ENCODE measurements around the gene SNAP47.
A peak's percentile ranks its signal among the peaks of the same experiment; 100 is the strongest.

SNAP47 gene

GRCh38 chr1:227723474-227723873 is 11.8 kb upstream of the SNAP47 start:
- no peak for DNase-seq (ENCODE audit: insufficient read length, low spot score)
- TF ChIP-seq SPI1 (IDR thresholded peaks at IDR 0.05; ENCODE audit: low read depth, low read length) = no peak
- no peak for TF ChIP-seq POLR2AphosphoS5 (IDR thresholded peaks at IDR 0.05; ENCODE audit: low read depth, low read length)
- no peak for TF ChIP-seq PAX5 (IDR thresholded peaks at IDR 0.05; ENCODE audit: insufficient read depth, low read length, severe bottlenecking)
- no peak for TF ChIP-seq POLR2A (IDR thresholded peaks at IDR 0.05; ENCODE audit: low read depth, low read length)
- no peak for TF ChIP-seq POU2F2 (IDR thresholded peaks at IDR 0.05; ENCODE audit: low read depth, low read length)
- no peak for TF ChIP-seq TAF1 (IDR thresholded peaks at IDR 0.05; ENCODE audit: low read depth, low read length)
- FAIRE-seq = no peak

DNA sequence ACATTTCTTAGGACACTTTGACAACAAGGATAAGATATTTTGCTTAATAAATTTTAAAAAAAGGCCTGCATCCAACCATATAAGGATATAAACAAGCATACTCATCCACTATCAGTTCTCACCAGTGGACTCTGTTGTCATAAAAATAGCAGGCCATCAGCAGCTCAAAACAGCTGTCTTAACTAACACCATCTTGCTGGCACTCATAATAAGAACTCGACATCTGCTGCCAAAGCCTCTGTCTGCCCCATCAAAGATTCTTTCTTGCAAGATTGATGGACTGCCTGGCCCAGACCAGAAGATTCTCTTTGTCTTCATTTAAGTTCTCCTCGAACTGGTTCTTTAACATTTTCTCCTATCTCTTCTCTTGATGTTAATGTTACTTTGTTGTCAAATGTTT is 10.2 kb upstream of the SNAP47 start:
- FAIRE-seq = no peak
- no peak for TF ChIP-seq POU2F2 (IDR thresholded peaks at IDR 0.05; ENCODE audit: low read depth, low read length)
- no peak for TF ChIP-seq TAF1 (IDR thresholded peaks at IDR 0.05; ENCODE audit: low read depth, low read length)
- no peak for TF ChIP-seq POLR2AphosphoS5 (IDR thresholded peaks at IDR 0.05; ENCODE audit: low read depth, low read length)
- TF ChIP-seq POLR2A (IDR thresholded peaks at IDR 0.05; ENCODE audit: low read depth, low read length) = no peak
- TF ChIP-seq SPI1 (IDR thresholded peaks at IDR 0.05; ENCODE audit: low read depth, low read length) = no peak
- no peak for DNase-seq (ENCODE audit: insufficient read length, low spot score)

GRCh38 chr1:227726318-227726717 is 8.9 kb upstream of the SNAP47 start:
- TF ChIP-seq POU2F2 (IDR thresholded peaks at IDR 0.05; ENCODE audit: low read depth, low read length) (no peak), PAX5 (IDR thresholded peaks at IDR 0.05; ENCODE audit: insufficient read depth, low read length, severe bottlenecking) (no peak), SPI1 (IDR thresholded peaks at IDR 0.05; ENCODE audit: low read depth, low read length) (no peak), POLR2AphosphoS5 (IDR thresholded peaks at IDR 0.05; ENCODE audit: low read depth, low read length) (no peak), POLR2A (IDR thresholded peaks at IDR 0.05; ENCODE audit: low read depth, low read length) (no peak), TAF1 (IDR thresholded peaks at IDR 0.05; ENCODE audit: low read depth, low read length) (no peak)
- DNase-seq (ENCODE audit: insufficient read length, low spot score) = no peak
- FAIRE-seq = no peak

DNA sequence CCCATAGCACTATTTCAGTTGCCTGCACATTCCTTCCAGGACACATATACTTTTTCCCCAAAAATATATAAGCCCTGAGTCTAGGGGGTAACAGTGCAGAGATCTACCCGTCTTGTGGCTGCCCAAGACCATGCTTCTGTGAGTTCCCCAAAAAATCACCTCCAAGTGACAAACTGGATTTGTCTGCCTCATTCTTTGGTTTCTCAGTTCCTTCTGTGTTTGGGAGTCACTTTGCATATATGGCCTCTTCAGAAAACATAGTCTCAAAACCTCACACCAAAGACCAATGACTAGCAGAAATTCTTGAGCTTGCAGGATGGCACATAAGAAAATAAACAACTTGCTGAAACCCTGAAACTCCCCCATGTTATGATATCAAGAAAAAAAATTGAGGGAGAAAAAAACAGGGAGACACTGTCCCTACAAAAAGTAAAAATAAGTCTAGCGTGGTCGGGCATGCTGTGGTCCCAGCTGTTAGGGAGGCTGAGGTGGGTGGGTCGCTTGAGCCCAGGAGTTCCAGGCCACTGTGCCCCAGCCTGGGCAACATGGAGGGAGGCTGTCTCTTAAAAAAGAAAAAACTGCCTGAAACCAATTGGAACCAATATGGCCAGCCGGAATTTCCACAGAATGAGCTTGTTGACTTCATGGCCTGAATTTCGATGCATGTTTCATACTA is 8.2 kb upstream of the SNAP47 start:
- FAIRE-seq (no peak), DNase-seq (ENCODE audit: insufficient read length, low spot score) (no peak)
- no peak for TF ChIP-seq TAF1 (IDR thresholded peaks at IDR 0.05; ENCODE audit: low read depth, low read length)
- TF ChIP-seq POU2F2 (IDR thresholded peaks at IDR 0.05; ENCODE audit: low read depth, low read length) = 0 out of 2 replicates have a peak, but pooled peaks have one; percentile 15
- TF ChIP-seq SPI1 (IDR thresholded peaks at IDR 0.05; ENCODE audit: low read depth, low read length) = peak; percentile 75
- no peak for TF ChIP-seq PAX5 (IDR thresholded peaks at IDR 0.05; ENCODE audit: insufficient read depth, low read length, severe bottlenecking)
- TF ChIP-seq POLR2A (IDR thresholded peaks at IDR 0.05; ENCODE audit: low read depth, low read length) = no peak
- no peak for TF ChIP-seq POLR2AphosphoS5 (IDR thresholded peaks at IDR 0.05; ENCODE audit: low read depth, low read length)

DNA sequence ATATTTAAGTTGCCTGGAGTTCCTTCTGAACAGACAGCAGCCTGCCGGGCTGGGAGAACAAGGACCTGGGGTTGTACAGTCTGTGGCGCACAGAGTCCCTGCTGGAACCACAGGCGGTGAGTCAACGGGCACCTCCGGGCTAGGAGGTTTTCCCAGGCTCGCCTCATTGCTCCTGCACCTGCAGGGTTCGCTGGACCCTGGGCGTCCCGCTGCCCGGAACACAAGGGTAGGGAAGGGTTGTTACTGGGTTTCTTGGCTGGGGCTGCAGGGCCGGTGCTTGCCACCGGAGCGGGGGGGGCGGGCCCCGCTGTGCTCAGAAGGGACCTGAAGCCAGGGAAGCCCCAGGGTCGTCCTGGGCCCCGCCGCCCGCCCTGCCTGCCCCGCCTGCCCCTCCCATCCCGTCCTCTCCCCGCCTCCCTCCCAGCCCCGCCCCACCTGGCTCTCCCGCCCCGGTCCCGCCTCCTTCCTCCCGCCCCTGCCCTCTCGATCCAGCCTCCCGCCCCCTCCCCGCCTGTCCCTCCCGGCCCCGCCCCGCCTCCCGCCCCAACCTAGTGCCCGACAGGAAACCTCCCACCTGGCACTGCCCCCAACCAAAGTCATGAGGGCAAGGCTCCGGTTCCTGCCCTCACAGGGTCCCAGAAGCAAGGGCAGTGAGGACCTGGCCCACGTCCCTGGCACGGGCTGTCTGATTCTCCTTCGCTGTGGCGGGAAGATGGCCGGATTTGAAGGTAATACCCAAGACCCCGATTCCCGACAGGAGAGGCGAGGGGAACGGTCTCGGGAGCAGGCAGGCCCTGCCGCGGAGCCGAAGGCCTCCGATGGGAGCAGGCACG is 7.0 kb upstream of the SNAP47 start:
- FAIRE-seq (peak; percentile 72), DNase-seq (ENCODE audit: insufficient read length, low spot score) (peak; percentile 79)
- TF ChIP-seq SPI1 (IDR thresholded peaks at IDR 0.05; ENCODE audit: low read depth, low read length) = no peak
- TF ChIP-seq POLR2AphosphoS5 (IDR thresholded peaks at IDR 0.05; ENCODE audit: low read depth, low read length) = no peak
- TF ChIP-seq POLR2A (IDR thresholded peaks at IDR 0.05; ENCODE audit: low read depth, low read length) = no peak
- no peak for TF ChIP-seq TAF1 (IDR thresholded peaks at IDR 0.05; ENCODE audit: low read depth, low read length)
- no peak for TF ChIP-seq POU2F2 (IDR thresholded peaks at IDR 0.05; ENCODE audit: low read depth, low read length)
- TF ChIP-seq PAX5 (IDR thresholded peaks at IDR 0.05; ENCODE audit: insufficient read depth, low read length, severe bottlenecking) = no peak

DNA sequence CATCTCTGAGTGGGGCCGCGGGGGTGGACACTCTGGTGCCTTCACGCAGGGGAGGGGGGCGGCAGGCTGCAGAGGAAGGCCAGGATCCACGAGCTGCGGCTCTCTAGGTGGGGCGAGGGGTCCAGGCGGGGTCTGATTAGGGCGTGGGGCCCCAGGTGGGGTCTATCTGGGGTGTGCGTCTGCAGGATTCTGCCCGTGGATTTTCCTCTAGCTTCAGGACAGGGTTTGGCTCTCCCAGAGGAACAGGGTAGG is 6.4 kb upstream of the SNAP47 start:
- FAIRE-seq (no peak), DNase-seq (ENCODE audit: insufficient read length, low spot score) (no peak)
- no peak for TF ChIP-seq PAX5 (IDR thresholded peaks at IDR 0.05; ENCODE audit: insufficient read depth, low read length, severe bottlenecking)
- no peak for TF ChIP-seq POLR2AphosphoS5 (IDR thresholded peaks at IDR 0.05; ENCODE audit: low read depth, low read length)
- no peak for TF ChIP-seq POU2F2 (IDR thresholded peaks at IDR 0.05; ENCODE audit: low read depth, low read length)
- no peak for TF ChIP-seq SPI1 (IDR thresholded peaks at IDR 0.05; ENCODE audit: low read depth, low read length)
- no peak for TF ChIP-seq POLR2A (IDR thresholded peaks at IDR 0.05; ENCODE audit: low read depth, low read length)
- TF ChIP-seq TAF1 (IDR thresholded peaks at IDR 0.05; ENCODE audit: low read depth, low read length) = no peak

DNA sequence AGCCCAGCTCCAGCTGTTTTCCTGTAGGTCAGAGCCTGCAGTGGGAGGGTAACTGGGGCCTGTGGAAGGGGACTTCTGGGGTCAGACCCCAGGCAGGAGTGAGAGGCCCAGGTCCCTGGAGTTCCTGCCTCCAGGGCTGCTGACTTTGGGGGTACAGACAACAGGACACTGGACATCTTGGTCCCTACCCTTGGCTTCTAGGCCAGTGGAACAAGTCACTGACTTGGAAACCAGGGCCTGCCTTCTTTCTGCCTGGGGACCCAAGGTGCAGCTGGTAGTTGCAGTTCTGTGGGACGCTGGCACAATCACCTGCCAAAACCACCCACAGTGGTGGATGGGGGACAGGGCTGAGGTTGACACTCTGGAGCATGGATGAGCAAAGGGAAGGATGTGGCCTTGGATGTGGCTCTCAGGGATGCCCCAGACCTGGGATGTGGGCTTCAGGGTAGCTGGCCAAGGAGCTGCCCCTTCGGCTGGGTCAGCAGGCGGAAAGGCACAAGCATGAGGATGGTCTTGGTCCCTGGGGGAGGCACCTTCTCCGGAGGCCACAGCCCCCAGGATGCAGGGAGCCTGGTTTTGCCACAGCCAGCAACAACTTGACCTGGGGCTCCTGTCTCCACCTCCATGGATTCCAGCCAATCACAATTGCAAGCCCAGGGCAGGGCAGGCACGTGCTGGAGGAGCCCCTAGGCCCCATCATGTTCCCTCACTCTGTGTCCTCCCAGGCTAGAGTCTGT is 5.9 kb upstream of the SNAP47 start:
- no peak for TF ChIP-seq PAX5 (IDR thresholded peaks at IDR 0.05; ENCODE audit: insufficient read depth, low read length, severe bottlenecking)
- no peak for TF ChIP-seq TAF1 (IDR thresholded peaks at IDR 0.05; ENCODE audit: low read depth, low read length)
- no peak; the same call in none of the 2 replicates for TF ChIP-seq POLR2AphosphoS5 (IDR thresholded peaks at IDR 0.05; ENCODE audit: low read depth, low read length)
- no peak for TF ChIP-seq SPI1 (IDR thresholded peaks at IDR 0.05; ENCODE audit: low read depth, low read length)
- TF ChIP-seq POU2F2 (IDR thresholded peaks at IDR 0.05; ENCODE audit: low read depth, low read length) = peak; percentile 70; the same call in 1 of the 2 replicates
- peak; percentile 25; the same call in 1 of the 2 replicates for TF ChIP-seq POLR2A (IDR thresholded peaks at IDR 0.05; ENCODE audit: low read depth, low read length)
- FAIRE-seq (no peak), DNase-seq (ENCODE audit: insufficient read length, low spot score) (no peak)

DNA sequence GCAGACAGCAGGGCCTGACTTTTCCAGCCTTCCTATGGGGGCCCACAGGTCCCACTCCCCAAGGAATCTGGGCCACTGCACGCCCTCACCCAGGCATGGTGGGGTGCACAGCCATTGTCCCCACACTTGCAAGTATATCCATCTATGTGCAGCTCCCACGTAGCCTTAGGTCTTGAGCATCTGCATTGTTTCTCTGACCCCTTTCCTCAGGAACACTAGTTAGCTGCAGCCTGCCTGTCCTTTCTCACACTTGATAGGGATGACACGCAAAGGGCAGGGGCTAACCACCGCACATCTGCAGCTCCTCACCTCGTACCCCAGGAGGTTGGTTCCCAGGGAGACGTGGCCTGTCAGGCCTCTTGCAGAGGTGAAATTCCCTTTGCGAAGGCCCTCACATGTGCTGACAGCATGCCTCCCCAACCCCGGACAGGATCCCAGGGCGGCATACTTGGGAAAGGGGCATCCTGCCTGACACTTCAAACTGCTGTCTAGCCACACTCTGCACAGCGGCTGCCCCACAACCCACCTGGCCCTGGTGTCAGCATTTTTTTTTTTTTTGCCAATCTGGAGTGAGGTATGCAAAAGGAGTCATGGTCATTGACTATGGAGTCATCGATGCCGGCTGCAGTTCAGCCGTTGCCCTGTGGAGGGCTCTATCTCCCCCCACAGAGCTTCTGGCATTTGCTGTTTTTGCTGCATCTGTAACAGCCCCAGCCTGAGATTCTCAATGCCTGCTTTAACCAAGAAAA is 5.2 kb upstream of the SNAP47 start:
- no peak for FAIRE-seq
- peak; percentile 56 for DNase-seq (ENCODE audit: insufficient read length, low spot score)
- TF ChIP-seq PAX5 (IDR thresholded peaks at IDR 0.05; ENCODE audit: insufficient read depth, low read length, severe bottlenecking) (peak; percentile 61), POLR2AphosphoS5 (IDR thresholded peaks at IDR 0.05; ENCODE audit: low read depth, low read length) (0 out of 2 replicates have a peak, but pooled peaks have one; percentile 57), POLR2A (IDR thresholded peaks at IDR 0.05; ENCODE audit: low read depth, low read length) (peak; percentile 28; the same call in 1 of the 2 replicates), POU2F2 (IDR thresholded peaks at IDR 0.05; ENCODE audit: low read depth, low read length) (no peak; the same call in 1 of the 2 replicates), SPI1 (IDR thresholded peaks at IDR 0.05; ENCODE audit: low read depth, low read length) (no peak), TAF1 (IDR thresholded peaks at IDR 0.05; ENCODE audit: low read depth, low read length) (no peak)

All from GM12891 (cell line).